Measurements from ENCODE around the gene EEF1G.

EEF1G gene

GRCh38 chr11:62599069-62599696, 25.5 kb upstream of the EEF1G start:
- in situ Hi-C loops (cut with MboI; ENCODE audit: low sequenced_read_pairs, unreplicated experiment) = no loop called here

GRCh38 chr11:62595124-62595523, 21.4 kb upstream of the EEF1G start:
- DNase-seq (ENCODE audit: low spot score) = no peak
- in situ Hi-C loops (cut with MboI; ENCODE audit: low sequenced_read_pairs, unreplicated experiment) = no loop called here
- TF ChIP-seq, protein P1, sequence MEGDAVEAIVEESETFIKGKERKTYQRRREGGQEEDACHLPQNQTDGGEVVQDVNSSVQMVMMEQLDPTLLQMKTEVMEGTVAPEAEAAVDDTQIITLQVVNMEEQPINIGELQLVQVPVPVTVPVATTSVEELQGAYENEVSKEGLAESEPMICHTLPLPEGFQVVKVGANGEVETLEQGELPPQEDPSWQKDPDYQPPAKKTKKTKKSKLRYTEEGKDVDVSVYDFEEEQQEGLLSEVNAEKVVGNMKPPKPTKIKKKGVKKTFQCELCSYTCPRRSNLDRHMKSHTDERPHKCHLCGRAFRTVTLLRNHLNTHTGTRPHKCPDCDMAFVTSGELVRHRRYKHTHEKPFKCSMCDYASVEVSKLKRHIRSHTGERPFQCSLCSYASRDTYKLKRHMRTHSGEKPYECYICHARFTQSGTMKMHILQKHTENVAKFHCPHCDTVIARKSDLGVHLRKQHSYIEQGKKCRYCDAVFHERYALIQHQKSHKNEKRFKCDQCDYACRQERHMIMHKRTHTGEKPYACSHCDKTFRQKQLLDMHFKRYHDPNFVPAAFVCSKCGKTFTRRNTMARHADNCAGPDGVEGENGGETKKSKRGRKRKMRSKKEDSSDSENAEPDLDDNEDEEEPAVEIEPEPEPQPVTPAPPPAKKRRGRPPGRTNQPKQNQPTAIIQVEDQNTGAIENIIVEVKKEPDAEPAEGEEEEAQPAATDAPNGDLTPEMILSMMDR (IDR thresholded peaks at IDR 0.05; ENCODE audit: borderline replicate concordance, control extremely low read depth, extremely low read depth, insufficient read depth, missing control alignments) = no peak

More at GRCh38 chr11:62599069-62599696, 25.5 kb upstream of the EEF1G start:
- peak; percentile 94 for DNase-seq (ENCODE audit: low spot score)
- TF ChIP-seq, protein P1 (IDR thresholded peaks at IDR 0.05; ENCODE audit: borderline replicate concordance, control extremely low read depth, extremely low read depth, insufficient read depth, missing control alignments) = no peak

- in situ Hi-C loops (cut with MboI; ENCODE audit: low sequenced_read_pairs, unreplicated experiment) = no loop called here
- TF ChIP-seq, protein P1 (IDR thresholded peaks at IDR 0.05; ENCODE audit: borderline replicate concordance, control extremely low read depth, extremely low read depth, insufficient read depth, missing control alignments) = peak; percentile 61
- peak; percentile 72 for DNase-seq (ENCODE audit: low spot score)
These were observed 19.8 kb upstream of the EEF1G start for GRCh38 chr11:62593434-62594044.

DNA sequence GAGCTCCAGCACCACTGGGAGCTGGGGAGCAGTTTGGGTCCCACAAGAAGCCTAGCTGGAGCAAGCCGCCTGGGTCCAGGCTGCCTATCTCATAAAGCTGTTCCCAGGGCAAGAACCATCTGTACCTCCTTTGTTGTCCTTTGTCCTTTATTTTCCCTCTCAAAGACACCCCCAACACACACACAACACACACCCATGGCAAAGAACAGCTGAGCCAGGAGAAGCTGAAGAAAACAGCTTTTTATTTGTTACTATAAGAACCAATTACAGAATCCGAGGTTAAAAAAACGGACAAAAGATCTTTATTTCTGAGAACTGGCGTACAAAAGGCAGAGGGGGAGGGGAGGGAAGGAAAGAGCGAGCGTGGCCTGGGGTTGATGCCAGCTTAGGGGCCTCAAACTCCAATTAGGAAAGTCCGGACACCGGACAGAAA, 19.3 kb upstream of the EEF1G start:
- DNase-seq (ENCODE audit: low spot score) = no peak
- TF ChIP-seq, protein P1 (IDR thresholded peaks at IDR 0.05; ENCODE audit: borderline replicate concordance, control extremely low read depth, extremely low read depth, insufficient read depth, missing control alignments) = no peak
- in situ Hi-C loops (cut with MboI; ENCODE audit: low sequenced_read_pairs, unreplicated experiment) = no loop called here

- no peak for DNase-seq (ENCODE audit: low spot score)
These were observed 18.6 kb upstream of the EEF1G start for GRCh38 chr11:62592146-62592815.

DNA sequence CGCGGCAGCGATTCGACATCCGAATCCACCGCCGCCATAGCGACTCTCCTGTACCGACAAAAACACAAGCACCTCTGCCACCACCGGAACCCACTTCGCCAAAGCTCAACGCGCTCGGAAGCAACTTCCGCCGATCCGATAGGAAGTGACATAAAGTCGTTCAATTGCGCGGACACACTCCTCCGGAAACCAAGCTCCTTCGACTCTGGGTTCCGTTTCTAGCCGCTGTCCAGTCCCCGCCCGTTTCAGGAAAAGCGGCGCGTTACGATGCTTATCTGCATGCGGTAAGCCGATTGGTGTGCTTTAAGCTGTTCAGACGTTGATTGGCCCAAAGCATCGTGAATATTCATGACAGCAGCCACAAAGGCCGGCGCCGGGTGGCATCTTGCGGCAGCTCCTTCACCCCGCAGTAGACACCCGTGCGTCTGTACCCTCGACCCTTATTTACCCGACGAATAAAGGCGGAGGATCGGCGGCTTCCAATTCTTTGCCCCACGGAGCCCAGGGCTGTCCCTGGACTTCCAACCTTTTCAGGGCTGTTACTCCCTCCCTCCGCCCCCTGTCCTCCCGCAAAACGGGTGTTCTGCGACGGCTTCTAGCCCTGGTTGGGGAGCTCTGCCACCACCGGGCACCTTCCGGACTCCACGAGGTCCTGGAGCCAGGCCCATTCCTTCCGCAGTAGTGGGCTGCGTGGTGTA, 17.9 kb upstream of the EEF1G start, which contains the start of gene TUT1:
Gene TUT1 (minus strand): TSS at position 76 of the 698 bp plus-strand sequence. CDS start 38 bp downstream, at position 38.
- DNase-seq (ENCODE audit: low spot score) = peak; percentile 94
- TF ChIP-seq, protein P1 (IDR thresholded peaks at IDR 0.05; ENCODE audit: borderline replicate concordance, control extremely low read depth, extremely low read depth, insufficient read depth, missing control alignments) = no peak
- in situ Hi-C loops (cut with MboI; ENCODE audit: low sequenced_read_pairs, unreplicated experiment) = no loop called here

More at GRCh38 chr11:62592146-62592815, 18.6 kb upstream of the EEF1G start:
- TF ChIP-seq, protein P1 (IDR thresholded peaks at IDR 0.05; ENCODE audit: borderline replicate concordance, control extremely low read depth, extremely low read depth, insufficient read depth, missing control alignments) = no peak
- in situ Hi-C loops (cut with MboI; ENCODE audit: low sequenced_read_pairs, unreplicated experiment) = no loop called here

Measured in GM13976 (cell line).